Gastrocnemius medialis (tissue), 4 donors: ENCODE data around the gene ZNF467.

ENCODE experiments used
- CTCF ChIP-seq, 5 experiments: fragments of 450-650 bp in 3 of 5; fragments of 200-600 bp in 2 of 5; sonication (generic) in 2 of 5; IDR thresholded peaks in 4 of 5; conservative IDR thresholded peaks in 1 of 5; 1 replicate in 4 of 5; 2 replicates in 1 of 5; pipeline ENCODE4 v1.5.1; 2016 to 2019; ENCODE audit warnings: antibody characterized with exemption in 5 of 5, mild to moderate bottlenecking in 3 of 5, moderate library complexity in 3 of 5
- POLR2A ChIP-seq, 2 donors: fragments of 450-650 bp; IDR thresholded peaks; one replicate each; pipeline ENCODE4 v1.6.1; 2017; ENCODE audit warnings: antibody characterized with exemption in 2 of 2, mild to moderate bottlenecking in 2 of 2, moderate library complexity in 2 of 2

DNA sequence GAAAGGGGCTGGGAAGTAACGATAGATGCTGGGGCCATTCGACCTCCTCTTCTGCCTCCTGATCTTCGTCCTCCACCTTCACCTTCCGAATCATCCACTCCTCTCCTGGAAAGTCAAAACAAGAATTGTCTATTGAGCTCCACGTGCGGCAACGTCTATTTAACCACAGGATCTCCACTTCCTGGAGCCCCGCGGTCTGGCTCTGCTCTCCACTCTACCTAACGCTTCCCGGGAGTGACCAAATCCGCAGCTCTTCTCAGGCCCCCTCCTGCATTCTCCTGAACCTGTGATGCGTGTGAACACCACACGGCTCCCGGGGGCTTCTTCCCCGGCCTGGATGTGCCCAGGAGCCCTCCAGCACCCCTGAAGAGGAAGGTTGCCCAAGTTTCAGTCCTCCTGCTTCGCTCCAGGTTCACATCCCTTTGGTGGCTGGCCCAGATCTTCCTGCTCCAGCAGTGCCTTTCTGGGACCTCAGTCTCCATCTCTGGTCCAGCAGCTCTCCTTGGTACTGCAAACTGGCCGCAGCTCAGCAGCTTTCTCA, 7.2 kb downstream of the ZNF467 start:
- no peak for TF ChIP-seq CTCF (IDR thresholded peaks at IDR 0.05 in 4 of 5, conservative IDR thresholded peaks at IDR 0.05 in 1 of 5)
- no peak for TF ChIP-seq POLR2A (IDR thresholded peaks at IDR 0.05)
